PC-3 (cell line): ENCODE data around the gene CDH26.

ENCODE experiments used
- EZH2phosphoT487 ChIP-seq: fragments of 300-600 bp; sonication (generic); IDR thresholded peaks from 2 replicates; pipeline ENCODE4 v1.6.1; 2018; ENCODE audit warnings: mild to moderate bottlenecking, antibody characterized with exemption, low read length, borderline replicate concordance
- TF ChIP-seq, protein P1 (sequence below): fragments of 300-600 bp; sonication (generic); conservative IDR thresholded peaks from 2 replicates; pipeline ENCODE4 v1.5.1; 2017; ENCODE audit warnings: antibody characterized with exemption, low read depth, mild to moderate bottlenecking, low read length

- TF ChIP-seq, protein P1, sequence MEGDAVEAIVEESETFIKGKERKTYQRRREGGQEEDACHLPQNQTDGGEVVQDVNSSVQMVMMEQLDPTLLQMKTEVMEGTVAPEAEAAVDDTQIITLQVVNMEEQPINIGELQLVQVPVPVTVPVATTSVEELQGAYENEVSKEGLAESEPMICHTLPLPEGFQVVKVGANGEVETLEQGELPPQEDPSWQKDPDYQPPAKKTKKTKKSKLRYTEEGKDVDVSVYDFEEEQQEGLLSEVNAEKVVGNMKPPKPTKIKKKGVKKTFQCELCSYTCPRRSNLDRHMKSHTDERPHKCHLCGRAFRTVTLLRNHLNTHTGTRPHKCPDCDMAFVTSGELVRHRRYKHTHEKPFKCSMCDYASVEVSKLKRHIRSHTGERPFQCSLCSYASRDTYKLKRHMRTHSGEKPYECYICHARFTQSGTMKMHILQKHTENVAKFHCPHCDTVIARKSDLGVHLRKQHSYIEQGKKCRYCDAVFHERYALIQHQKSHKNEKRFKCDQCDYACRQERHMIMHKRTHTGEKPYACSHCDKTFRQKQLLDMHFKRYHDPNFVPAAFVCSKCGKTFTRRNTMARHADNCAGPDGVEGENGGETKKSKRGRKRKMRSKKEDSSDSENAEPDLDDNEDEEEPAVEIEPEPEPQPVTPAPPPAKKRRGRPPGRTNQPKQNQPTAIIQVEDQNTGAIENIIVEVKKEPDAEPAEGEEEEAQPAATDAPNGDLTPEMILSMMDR: no peak
- no peak for TF ChIP-seq EZH2phosphoT487
Observed at GRCh38 chr20:60034231-60035110, 76.2 kb downstream of the CDH26 start.
